ENCODE results near the gene RAB25. TPM values are rescaled to one million over a fixed set of nuclear protein-coding genes. Genes with fewer than 3 reads are reported as not detected.

RAB25 gene
- total RNA-seq, 2 donors from 2014 or later: 0.36 to 0.89 TPM

DNA sequence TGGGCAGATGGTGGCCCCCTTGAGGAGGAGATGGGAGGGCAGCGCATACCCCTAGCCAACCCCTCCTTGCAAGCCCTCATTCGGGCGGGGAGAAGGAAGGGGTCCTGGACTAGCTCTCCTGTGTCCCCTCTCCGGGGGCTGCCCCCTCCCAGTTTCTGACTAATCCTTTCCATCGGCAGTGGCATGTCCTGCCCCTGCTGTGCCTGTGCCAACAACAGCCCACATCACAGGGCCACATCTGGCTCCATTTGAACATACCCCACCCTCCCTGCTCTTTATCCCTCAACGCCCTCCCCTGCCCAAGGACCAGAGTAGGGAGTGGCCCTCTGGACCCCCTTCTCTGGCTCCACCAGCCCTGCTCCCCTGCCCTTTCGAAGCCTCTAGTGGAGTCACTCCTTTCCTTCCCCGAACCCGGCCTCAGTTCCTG lies 42.6 kb downstream of the RAB25 start:
- H3K27ac Mint-ChIP-seq: peak overlapping the region; percentile 96 to 97
- ATAC-seq (peak in 1 of 2 donors; percentile 8), DNase-seq (ENCODE audit: low spot score in 2 of 2) (no peak)
- no peaks in the 10 kb centered on the region for H3K9me3 Mint-ChIP-seq
- peaks cover 0 to under 1% of the 10 kb centered on the region in 2 donors for H3K36me3 Mint-ChIP-seq

DNA sequence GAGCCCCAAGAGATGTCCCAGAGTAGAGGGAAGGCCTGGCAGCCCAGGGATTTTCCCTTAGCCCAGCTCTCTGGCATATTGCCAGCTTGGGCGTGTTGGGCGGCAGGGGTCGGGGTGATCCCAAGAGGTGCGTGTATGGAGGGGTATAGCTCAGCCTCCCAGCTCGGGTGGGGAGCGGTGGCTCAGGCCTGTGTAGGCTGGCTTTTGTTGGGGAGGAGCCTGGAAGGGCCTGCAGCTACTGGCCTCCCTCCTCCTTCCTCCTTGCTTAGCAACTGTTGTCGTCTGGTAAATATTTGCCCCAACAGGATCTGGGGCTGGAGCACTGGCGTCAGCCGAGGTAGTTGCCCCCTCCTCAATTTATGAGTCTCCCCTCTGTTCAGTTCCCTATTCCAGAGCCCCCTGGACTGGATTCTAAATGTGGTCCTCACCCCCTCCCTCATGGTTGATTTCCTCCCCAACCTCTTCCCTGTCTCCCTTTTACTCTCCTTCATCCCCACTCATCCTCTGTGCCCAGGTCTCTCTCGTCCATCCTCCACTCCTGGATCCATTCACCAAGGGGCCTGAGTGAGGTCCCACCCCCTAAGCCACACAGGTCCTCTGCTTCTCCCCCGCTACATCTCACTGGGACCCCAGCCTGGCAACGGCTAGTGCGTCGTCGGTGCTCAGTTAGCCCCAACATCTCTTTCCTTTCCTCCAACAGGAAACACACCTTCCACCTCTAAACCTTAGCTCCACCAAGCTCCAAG lies 43.3 kb downstream of the RAB25 start:
- Mint-ChIP-seq H3K27ac (peak overlapping the region; percentile 96 to 97), H3K36me3 (no peaks in the 10 kb centered on the region), H3K9me3 (no peaks in the 10 kb centered on the region)
- ATAC-seq: peak in 1 of 2 donors; percentile 14
- peak in 1 of 2 donors; percentile 47 for DNase-seq (ENCODE audit: low spot score in 2 of 2)

DNA sequence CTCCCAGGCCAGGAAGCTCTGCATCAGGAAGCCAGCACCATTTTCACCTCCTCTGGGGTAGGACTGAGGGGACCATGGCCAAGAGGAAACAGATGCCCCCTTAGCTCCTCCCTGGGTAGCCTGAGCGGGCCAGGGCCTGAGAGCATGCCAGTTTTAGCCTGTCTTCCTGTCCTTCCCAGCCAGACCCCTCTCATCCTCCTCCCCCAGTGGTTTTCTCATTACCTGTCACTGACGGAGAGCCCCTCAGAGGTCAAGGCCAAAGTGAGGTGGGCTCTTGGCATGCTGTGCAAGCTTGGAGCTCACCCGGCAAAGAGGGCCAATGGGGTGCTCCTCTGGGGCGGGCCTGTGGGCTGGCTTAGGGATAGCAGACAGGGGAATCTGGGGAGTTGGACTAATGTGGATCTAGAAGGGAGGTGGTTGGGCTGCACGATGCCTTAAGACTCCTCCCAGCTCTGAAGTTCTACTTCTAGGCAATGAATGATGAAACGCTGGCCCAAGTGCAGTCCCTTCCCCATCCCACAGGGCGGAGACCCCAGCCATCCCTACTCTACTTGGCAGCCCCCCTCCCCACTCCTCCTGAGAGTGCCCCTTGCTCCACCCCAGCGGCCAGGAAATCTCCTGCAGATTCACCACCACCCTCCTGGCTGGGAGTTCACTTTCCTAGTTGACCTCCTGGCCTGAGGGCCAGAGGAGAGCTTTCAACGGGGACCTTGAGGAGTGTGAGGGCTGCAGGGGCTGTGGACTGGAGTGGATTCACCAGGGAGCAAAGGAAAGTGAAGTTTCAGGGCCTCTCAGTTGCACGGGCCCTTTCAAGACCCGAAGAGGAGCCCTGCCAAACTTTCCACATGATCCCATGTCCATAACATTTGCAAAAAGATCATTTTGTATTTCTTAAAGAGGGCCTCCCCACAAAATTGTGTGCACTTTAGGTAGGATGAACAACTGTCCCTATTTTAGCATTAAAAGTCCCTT lies 44.2 kb downstream of the RAB25 start:
- H3K36me3 Mint-ChIP-seq: no peaks in the 10 kb centered on the region
- ATAC-seq: no peak
- H3K27ac Mint-ChIP-seq: peak overlapping the region; percentile 96 to 97
- no peaks in the 10 kb centered on the region for H3K9me3 Mint-ChIP-seq
- DNase-seq (ENCODE audit: low spot score in 2 of 2): no peak

DNA sequence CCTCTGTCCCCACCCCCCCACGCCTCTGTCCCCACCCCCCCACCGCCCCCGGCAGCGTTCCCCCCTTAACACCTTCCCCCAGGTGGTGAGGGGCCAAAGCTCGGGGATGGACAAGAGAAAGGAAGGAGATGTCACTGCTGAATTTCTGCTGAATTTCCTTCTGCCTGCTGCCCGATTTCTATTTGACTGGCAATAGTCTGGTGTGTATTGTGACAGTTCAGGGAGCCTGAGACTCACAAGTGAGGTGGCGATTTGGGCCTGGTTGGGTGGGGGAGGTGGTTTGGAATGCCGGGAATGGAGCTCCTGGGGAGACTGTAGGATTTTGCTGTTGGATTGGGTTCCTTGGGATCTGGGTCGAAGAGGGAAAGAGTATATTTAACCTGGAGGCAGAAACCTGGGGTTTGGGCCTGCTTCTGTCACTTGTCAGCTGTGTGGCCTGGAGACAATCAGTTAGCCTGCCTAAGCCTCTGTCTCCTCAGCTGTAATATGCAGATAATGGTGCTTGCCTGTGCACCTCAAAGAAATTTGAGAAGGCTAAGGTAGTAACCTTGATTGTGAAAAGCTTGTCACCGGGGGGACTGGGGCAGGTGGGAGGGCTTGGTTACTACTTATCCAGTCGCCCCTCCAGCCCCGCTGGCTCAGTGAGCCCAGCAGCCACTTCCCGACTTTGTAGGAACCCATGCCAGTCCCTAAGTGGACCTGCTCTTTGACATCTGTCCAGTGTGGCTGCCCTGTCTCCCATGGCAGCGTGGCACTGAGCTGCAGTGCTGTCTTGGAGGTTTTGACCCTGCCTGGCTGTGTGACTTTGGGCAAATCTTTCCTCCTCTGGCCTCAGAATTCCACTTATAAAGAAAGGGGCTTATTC lies 45.9 kb downstream of the RAB25 start:
- Mint-ChIP-seq H3K9me3 (no peaks in the 10 kb centered on the region), H3K27ac (peak overlapping the region; percentile 93 to 96), H3K36me3 (no peaks in the 10 kb centered on the region)
- ATAC-seq (peak in 1 of 2 donors; percentile 23), DNase-seq (ENCODE audit: low spot score in 2 of 2) (no peak)

DNA sequence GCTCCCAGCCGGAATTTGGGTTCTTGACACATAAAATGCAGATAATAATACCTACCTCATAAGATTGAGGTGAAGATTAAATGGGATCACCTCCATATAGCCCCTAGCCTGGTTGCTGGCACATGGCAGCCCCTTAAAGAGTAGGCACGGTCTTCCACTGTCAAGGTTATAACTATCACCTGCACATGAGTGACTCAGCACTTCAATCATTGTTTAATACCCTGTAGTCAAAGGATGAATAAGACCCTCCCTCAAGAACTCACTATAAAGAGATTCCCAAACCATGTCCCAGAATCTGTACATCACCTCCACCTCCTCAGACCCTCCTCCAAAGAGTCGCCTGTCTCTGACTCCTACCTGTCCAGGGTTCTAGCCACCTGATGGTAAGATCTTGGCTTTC lies 47.1 kb downstream of the RAB25 start:
- ATAC-seq (no peak), DNase-seq (ENCODE audit: low spot score in 2 of 2) (no peak)
- Mint-ChIP-seq H3K9me3 (no peaks in the 10 kb centered on the region), H3K36me3 (no peaks in the 10 kb centered on the region), H3K27ac (peak overlapping the region in 1 of 2 donors; percentile 96)

DNA sequence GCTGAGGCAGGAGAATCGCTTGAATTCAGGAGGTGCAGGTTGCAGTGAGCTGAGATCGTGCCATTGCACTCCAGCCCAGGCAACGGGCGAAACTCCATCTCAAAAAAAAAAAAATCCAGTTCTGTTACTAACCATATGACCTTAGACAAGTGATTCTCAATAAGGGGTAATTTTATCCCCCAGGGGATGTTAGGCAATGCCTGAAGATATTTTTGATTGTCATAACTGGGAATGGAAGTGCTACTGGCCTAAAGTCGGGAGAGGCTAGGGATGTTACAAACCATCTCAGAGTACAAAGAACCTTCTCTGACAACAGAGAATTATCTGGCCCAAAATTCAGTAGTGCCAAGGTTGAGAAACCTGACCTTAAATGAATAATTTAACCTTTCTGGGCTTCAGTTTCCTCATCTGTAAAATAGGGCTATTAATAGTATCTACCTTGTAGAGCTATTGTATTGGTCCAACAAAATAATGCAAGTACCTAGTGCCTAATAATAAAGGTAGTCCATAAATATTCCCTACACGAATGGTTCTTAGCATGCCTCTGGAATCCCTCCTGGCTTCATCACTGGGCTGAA lies 47.8 kb downstream of the RAB25 start:
- Mint-ChIP-seq H3K9me3 (no peaks in the 10 kb centered on the region), H3K27ac (no peak overlapping the region), H3K36me3 (no peaks in the 10 kb centered on the region)
- DNase-seq (ENCODE audit: low spot score in 2 of 2) (no peak), ATAC-seq (no peak)

DNA sequence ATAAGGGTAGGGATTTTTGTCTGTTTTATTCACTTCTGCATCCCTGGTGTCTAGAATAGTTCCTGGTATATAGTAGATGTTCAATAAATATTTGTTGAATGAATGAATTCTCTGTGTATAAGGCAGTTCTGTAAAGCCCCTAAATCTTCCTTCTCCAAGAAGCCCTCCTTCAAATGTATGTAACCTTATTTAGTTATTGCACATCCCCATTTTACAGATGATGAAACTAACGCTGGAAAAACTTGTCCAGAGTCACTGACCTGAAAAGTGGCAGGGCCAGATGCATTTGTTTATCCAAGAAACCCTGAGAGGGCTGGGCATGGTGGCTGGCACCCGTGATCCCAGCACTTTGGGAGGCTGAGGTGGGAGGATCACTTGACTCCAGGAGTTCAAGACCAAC lies 49.3 kb downstream of the RAB25 start:
- DNase-seq (ENCODE audit: low spot score in 2 of 2): no peak
- Mint-ChIP-seq H3K36me3 (peaks cover 6 to 8% of the 10 kb centered on the region in 2 donors), H3K9me3 (no peaks in the 10 kb centered on the region), H3K27ac (no peak overlapping the region)
- no peak for ATAC-seq

DNA sequence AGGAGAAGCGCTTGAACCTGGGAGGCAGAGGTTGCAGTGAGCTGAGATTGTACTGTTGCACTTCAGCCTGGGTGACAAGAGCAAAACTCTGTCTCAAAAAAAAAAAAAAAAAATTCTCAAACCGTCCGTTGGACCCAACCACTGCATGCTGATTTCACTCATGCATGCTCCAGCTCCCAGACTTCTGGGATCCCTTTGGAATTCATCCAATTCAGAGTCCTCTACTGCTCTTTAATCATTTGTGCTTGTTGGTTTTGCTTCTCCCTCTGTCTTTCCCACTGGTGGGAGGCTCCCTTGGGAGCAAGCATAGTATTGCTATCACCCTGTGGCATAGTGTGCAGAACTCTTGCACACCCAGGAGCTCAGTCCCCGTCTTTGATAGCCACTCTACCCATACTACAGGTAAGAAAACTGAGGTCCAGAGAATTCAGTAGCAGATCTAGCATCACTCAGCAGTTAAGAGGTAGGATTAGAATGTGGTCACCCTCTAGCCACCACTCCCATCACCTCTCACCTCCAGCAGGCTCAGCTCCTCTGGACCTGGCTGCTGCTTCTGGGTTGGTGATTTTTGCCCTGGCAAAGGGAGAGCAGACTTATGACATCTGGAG lies 50.5 kb downstream of the RAB25 start:
- ATAC-seq (no peak), DNase-seq (ENCODE audit: low spot score in 2 of 2) (no peak)
- Mint-ChIP-seq H3K36me3 (peaks cover 13 to 18% of the 10 kb centered on the region in 2 donors), H3K9me3 (no peaks in the 10 kb centered on the region), H3K27ac (no peak overlapping the region)

DNA sequence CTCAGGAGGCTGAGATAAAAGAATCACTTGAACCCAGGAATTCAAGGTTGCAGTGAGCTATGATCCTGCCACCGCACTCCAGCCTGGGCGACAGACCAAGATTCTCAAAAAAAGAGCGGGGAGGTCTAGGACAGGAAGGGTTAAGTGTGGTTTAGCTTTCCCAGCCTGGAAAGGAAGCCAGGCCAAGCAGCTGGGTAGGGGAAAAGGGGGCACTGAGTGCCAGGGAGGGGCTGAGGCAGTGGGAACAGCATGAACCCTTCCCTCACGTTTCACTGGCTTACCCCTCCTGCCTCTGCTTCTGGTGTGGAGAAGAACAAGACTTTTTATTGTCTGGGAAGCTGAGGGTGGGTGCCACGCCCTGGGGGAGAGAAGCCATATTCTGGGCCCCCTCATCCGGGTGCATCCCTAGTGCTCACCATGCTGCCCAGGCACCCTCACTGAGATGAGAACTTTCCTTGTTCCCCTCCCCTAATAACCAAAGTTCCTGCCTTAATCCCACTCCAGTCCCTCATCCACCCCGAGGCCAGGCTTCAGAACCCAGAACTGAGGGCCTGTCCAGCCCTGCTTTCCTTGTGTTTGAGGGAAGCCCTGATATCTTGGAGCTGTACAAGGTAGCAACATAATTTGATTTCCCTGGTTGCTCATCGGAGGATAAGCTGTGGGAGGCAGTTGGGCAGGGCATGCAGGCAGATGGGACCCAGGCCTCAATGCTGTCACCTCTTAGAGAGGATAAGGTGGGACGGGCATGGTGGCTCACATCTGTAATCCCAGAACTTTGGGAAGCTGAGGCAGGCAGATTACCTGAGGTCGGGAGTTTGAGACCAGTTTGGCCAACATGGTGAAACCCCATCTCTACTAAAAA lies 51.5 kb downstream of the RAB25 start:
- H3K27ac Mint-ChIP-seq: no peak overlapping the region
- peaks cover 16 to 20% of the 10 kb centered on the region in 2 donors for H3K36me3 Mint-ChIP-seq
- ATAC-seq (no peak), DNase-seq (ENCODE audit: low spot score in 2 of 2) (no peak)
- H3K9me3 Mint-ChIP-seq: no peaks in the 10 kb centered on the region

DNA sequence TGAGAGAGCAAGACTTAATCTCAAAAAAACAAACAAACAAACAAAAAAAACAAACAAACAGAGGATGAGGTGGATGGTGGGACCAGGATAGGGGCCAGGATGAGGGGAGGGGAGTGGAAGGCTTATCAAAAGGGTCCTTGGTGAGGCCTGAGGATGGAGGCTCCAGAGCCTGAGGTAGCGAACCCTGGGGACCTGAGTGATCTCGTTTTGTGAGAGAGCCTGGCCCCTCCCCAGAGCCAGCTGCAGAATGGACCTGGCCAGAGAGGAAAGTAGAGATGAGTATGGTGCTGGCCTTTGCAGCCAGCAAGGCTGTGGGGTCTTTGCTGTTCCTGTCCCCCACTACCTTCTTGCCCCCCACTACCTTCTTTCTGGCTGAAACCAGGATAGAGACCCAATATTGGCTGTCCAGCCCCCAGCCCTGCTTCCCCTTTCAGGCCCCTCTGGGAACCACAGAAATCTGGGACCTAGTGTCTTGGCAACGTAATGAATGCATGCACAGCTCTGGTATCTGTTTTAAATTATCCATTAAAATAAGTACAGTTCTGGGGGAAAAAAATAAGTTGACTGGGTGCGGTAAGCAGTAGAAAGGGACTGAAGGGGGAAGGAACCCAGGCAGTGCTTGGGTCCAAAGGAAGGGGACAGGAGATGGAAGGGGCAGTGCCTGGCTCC lies 52.5 kb downstream of the RAB25 start:
- H3K36me3 Mint-ChIP-seq: peaks cover 20 to 22% of the 10 kb centered on the region in 2 donors
- ATAC-seq: no peak
- H3K27ac Mint-ChIP-seq: peak overlapping the region; percentile 92
- no peak for DNase-seq (ENCODE audit: low spot score in 2 of 2)
- H3K9me3 Mint-ChIP-seq: no peaks in the 10 kb centered on the region

DNA sequence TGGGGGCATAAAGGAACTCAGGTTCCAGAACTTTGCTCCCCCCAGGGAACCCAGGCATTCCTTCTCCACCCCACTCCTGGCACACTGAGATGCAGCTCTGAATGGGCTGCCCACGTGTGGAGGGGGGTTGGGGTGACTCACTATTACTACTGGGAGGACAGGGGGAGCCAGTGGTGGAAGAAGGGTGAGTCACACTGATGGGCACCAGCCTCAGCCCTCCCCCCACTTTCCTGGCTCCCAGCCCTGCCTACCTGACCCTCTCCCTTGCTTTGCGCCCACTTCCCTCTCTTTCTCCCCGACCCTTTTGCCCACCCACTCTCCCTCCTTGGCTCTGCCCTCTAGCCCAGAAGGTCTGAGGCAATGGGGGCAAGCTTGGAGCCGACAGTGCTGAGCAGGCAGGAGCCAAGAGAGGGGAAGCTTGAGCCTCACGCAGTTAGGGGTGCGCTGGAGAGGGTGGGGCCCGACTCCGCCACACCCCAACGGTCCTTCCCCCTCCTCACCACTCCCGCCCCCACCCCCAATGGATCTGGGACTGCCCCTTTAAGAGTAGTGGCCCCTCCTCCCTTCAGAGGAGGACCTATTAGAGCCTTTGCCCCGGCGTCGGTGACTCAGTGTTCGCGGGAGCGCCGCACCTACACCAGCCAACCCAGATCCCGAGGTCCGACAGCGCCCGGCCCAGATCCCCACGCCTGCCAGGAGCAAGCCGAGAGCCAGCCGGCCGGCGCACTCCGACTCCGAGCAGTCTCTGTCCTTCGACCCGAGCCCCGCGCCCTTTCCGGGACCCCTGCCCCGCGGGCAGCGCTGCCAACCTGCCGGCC lies 53.4 kb downstream of the RAB25 start, which contains the start of gene LMNA:
Gene LMNA, plus strand, starts transcription at position 611 of the 818 bp plus-strand sequence. CDS start 208 bp downstream, outside the sequence.
- Mint-ChIP-seq H3K36me3 (peaks cover 20 to 25% of the 10 kb centered on the region in 2 donors), H3K9me3 (no peaks in the 10 kb centered on the region), H3K27ac (peak within 1 kb of the TSS; percentile 92)
- peak; percentile 89 to 91 for ATAC-seq
- DNase-seq (ENCODE audit: low spot score in 2 of 2): peak; percentile 72 to 90

DNA sequence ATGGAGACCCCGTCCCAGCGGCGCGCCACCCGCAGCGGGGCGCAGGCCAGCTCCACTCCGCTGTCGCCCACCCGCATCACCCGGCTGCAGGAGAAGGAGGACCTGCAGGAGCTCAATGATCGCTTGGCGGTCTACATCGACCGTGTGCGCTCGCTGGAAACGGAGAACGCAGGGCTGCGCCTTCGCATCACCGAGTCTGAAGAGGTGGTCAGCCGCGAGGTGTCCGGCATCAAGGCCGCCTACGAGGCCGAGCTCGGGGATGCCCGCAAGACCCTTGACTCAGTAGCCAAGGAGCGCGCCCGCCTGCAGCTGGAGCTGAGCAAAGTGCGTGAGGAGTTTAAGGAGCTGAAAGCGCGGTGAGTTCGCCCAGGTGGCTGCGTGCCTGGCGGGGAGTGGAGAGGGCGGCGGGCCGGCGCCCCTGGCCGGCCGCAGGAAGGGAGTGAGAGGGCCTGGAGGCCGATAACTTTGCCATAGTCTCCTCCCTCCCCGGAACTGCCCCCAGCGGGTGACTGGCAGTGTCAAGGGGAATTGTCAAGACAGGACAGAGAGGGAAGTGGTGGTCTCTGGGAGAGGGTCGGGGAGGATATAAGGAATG lies 54.1 kb downstream of the RAB25 start:
- no peak for ATAC-seq
- Mint-ChIP-seq H3K36me3 (peaks cover 20 to 28% of the 10 kb centered on the region in 2 donors), H3K27ac (peak overlapping the region; percentile 70 to 92), H3K9me3 (no peaks in the 10 kb centered on the region)
- DNase-seq (ENCODE audit: low spot score in 2 of 2): no peak

Data from activated naive CD4-positive, alpha-beta T cell treated with anti-CD3 and anti-CD28 coated beads, Interleukin-2, amount 50 U/mL, for 72 hours (primary cell).